HG03571 (cell line): ENCODE results near the gene ATP6V0C.
"Not testable (repeated sequence)": the region's sequence is repeated elsewhere in the genome, so short reads cannot be mapped to it uniquely, and the experiment has no call there.

Experiments
- ATAC-seq: cut with Tn5 transposase; IDR thresholded peaks from one replicate; pipeline ENCODE4 v1.9.1; 2021; ENCODE audit not compliant: unreplicated experiment

Gene ATP6V0C

DNA sequence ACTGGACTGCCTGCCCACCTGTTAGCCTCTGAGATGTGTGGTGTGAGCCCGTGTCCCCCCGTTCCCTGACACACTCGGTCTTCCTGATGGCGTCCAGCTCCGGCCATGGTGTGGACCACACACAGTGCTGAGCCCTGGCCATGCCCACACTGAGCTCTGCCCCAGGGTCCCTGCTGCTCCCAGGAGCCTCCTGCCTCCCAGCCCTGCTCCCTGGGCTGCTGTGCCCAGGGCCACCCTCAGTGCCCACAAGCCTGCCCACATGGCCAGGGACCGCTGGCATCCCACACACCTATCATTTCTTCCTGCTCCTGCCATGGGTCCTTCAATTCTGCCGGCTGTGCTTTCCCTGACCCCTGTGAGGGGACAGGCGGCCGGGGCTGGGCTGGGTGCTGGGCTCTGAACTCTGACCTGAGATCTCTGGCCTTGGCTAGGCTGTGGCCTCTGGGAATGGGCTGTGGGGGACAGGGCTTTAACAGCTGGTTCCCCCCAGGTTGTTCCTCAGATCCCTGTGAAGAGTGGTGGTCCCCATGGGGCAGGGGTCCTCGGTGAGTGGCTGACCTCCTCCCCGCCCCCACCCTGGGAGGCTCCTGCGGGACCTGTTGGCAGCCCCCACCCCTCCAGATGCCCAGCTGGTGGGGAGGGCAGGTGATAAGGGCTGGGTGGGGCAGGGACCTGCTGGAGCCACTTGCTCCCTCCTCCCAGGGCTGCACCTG, 13.5 kb downstream of the ATP6V0C start:
- no peak for ATAC-seq

DNA sequence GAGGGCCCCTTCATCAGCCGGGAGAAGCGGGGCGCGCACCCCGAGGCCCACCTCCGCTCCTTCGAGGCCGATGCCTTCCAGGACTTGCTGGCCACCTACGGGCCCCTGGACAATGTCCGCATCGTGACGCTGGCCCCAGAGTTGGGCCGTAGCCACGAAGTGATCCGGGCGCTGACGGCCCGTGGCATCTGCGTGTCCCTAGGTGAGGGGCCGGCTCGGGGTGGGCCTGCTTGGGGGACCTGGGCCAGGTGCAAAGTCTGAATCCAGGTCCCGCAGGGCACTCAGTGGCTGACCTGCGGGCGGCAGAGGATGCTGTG, 14.0 kb downstream of the ATP6V0C start:
- no peak for ATAC-seq

DNA sequence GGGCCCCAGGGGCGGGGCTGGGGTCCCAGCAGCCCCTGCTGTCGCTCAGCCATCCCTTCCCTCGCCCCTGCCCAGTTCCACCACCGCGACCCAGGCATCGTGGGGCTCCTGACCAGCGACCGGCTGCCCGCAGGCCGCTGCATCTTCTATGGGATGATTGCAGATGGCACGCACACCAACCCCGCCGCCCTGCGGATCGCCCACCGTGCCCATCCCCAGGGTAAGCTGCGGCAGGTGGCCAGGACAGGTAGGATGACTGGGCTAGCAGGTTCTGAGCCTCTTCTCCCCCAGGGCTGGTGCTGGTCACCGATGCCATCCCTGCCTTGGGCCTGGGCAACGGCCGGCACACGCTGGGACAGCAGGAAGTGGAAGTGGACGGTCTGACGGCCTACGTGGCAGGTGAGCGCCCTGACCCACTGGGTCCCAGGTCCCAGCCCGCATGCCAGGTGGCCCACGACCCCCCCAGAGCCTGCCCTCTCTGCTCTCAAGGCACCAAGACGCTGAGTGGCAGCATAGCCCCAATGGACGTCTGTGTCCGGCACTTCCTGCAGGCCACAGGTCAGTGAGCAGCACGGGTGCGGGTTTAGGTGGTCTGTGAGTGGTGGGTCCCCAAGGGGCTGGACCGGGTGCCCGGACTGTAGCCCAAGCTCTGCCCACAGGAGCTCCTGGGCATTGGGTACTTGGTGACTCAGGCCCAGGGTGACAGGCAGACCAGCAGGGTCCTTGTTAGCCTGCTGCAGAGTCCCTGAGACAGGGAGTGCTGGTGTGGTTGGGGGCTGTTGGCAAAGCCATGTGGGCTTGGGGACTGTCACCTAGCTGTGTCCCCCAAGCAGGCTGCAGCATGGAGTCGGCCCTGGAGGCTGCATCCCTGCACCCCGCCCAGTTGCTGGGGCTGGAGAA, 14.7 kb downstream of the ATP6V0C start:
- ATAC-seq: no peak

DNA sequence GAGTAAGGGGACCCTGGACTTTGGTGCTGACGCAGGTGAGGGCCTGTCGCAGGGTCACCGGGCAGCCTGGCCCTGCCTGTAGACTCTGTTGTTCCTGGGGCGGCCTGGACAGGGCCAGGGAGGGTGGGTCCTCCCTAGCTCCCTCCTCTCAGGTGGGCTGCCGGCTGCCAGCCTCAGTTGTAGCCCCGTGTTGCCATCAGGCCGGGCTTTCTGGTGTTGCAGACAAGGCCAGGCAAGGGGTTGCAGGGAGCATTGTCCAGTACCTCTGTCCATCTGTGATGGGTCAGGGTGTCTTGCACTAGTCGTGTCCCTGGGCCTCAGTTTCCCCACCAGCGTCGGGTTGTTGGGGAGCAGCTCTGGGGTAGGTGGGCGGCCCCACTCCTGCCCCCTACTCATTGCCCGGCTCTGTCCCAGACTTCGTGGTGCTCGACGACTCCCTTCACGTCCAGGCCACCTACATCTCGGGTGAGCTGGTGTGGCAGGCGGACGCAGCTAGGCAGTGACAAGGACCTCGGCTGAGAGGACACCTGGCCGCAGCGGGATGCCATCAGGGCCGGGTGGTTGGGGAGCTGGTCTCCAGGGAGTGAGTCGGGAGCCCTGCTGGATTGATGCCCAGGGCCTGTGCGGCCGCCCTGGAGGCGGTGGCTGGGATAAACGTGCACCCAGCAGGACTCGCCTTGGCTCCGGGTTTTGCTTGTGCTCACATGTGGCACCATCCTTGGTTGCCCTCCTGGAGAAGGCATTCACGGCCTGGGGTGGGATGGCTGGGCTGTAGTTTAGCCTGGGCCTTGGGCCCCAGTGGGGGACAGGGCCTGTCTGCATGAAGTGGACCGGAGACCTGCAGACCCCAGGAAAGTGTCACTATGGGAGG, 15.5 kb downstream of the ATP6V0C start:
- no peak for ATAC-seq

DNA sequence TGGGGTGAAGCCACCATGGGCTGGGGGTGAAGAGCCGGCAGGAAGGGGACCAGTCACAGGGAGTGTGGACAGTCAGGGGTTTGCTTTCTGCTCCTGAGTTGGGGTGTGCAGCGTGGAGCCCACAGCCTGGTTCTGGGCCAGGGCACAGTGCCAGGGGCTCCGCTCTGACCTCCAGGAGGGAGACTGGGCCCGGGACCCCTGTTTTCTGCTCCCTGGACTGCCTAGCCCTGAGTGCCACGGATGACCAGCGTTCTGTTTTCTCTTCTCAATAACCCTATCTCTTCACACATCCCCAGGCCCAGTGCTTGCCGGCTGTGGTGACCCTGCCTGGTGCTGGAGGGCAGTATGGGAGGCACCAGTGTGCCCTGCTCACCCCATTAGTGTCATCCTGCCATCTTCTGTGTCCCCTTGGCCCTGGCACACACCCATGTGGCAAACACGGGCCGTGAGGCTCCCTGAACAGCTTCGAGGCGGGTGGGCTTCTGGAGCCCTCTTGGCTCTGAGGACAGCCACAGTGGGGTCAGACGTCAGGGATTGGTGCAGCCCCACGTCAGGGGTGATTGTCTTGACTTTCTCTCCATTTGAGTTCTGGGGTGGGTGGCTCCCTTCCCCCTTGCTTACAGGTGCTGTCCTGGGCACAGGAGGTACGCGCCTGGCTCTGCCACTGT, 16.3 kb downstream of the ATP6V0C start:
- no peak for ATAC-seq

DNA sequence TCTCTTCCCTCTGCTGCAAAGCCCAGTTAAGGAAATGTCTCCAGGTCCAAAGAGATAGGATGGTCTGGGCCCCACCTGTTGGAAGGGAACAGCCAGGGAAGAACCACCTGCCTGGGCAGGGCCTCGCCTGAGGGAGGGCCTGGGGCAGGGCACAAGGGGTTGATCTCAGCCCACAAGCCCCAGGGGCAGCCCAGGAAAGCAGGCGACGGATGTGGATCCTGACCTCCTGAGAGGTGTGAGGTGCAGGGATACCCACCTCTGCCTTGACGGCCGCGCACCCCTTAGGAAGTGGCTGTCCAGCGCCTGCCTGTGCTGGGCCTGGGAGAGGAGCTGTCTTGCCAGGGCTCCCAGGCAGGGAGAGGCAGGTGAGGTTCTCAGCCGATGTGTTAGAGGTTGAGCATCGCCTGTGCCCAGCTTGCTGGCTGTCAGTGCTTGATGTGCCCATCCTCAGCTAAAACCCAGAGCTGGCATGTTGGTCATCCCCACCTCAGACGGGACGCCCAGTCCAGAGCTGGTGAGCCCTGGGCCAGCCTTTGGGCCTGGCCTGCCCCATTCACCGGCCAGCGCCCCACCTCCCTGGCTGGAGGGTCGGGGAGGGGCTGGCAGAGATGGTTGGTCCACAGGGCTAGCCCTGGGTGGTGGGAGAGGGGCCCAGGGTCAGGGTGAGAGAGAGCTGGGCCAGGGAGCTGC, 17.0 kb downstream of the ATP6V0C start:
- no peak for ATAC-seq

DNA sequence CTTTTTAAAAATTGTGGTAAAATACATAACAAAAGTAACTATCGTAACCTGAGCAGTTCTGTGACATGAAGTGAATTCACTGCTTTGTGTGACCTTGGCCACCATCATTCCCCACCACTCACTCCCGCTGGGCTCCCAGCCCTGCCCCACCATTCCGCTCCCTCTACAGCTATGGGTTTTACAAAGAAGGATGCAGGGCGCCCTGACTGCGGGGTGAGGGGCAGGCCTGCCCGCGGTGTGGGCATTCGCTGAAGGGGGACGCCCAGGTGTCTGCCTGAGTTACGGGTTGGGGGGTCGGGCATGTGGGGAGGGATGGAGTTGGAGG, 17.6 kb downstream of the ATP6V0C start, which contains the start of gene CEMP1:
Gene CEMP1 (minus strand): TSS at position 38 of the 325 bp plus-strand sequence. CDS start 335 bp downstream, outside the sequence.
- ATAC-seq: no peak

DNA sequence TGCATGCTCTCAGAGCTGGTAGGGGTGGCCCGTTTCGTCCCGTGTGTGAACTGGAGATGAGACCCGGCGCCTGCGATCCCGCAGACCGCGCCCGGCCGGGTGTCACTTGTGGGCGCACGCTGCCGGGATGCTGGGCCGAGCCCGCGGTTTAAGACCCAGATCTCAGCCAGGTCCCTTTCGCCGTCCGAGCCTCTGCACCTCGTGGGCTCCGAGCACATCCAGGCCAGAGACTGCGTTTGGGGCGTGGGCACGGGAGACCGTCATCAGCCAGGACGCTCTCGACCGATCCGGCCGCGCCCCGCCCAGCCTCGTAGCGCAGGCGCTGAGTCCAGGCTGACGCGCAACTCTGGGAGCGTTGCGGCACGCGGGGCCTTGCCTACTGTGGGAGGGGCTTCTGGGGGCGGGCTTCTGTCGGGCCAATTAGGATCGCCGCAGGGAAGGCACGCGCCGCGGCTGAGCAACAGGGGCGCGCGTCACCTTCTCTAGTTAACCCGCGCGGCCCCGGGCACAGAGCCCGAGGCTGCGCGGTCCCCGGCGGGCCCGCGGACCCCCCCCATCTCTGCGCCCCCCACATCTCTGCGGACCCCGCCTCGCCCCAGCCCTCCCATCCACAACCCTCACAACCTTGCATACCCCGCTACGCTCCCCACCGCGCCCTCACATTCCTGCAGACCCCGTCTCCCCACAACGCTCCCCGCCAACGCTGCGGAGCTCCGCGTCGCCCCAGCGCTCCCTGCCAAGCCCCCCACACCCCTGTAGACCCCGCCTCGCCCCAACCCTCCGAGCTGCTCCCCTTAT, 18.1 kb downstream of the ATP6V0C start:
- ATAC-seq: peak; percentile 68

DNA sequence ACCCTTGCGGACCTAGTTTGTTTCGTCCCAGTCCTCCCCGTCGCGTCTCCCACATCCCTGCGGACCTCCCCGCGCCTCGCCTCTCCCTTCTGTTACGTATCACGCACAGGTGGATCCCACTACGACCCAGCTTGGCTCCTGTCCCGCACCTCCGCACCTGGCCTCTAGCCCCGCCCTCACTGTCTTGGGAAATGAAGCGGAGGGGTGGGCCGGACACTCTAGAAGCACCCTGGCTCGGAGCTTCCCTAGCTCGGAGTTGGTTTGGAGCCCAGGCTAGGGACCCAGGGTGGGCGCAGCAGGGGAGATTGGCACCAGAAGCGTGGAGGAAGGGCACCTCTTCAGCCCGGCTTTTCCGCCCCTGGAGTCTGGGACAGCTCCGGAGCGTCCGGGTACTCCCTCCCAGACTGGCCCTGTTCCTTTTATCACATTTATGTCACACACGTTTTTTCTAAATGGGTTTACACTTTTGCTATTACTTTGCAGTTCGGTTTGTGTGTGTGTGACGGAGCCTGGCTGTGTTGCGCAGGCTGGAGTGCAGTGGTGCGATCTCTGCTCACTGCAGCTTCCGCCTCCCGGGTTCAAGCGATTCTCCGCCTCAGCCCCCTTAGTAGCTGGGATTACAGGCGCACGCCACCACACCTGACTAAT, 18.9 kb downstream of the ATP6V0C start:
- no peak for ATAC-seq

DNA sequence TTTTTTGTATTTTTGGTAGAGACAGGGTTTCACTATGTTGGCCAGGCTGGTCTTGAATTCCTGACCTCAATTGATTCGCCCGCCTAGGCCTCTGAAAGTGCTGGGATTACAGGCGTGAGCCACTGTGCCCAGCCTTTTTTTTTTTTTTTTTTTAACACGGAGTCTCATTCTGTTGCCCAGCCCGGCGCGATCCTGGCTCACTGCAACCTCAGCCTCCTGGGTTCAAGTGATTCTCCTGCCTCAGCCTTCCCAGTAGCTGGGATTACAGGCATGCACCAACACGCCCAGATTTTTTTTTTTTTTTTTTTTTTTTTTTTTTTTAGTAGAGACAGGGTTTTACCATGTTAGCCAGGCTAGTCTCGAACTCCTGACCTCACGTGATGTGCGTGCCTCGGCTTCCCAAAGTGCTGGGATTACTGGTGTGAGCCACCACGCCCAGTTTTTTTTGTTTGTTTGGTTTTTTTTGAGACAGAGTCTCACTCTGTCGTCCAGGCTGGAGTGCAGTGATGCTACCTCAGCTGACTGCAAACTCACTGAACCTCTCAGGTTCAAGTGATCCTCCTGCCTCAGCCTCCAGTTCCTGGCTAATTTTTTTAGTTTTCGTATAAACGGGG, 19.5 kb downstream of the ATP6V0C start:
- ATAC-seq: not testable (repeated sequence)

DNA sequence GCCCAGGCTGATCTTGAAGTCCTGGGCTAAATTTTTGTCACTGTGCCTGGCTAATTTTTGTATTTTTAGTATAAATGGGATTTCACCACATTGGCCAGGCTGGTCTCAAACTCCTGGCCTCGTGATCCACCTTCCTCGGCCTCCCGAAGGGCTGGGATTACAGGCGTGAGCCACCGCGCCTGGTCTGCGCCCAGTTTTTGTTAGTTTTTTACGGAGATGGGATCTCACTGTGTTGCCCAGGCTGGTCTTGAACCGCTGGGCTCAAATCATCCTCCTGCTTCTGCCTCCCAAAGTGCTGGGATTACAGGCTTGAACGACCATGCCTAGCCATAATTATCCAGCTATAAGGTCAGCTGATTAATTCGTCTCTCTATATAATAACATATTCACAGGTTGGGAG, 20.2 kb downstream of the ATP6V0C start:
- ATAC-seq: no peak

DNA sequence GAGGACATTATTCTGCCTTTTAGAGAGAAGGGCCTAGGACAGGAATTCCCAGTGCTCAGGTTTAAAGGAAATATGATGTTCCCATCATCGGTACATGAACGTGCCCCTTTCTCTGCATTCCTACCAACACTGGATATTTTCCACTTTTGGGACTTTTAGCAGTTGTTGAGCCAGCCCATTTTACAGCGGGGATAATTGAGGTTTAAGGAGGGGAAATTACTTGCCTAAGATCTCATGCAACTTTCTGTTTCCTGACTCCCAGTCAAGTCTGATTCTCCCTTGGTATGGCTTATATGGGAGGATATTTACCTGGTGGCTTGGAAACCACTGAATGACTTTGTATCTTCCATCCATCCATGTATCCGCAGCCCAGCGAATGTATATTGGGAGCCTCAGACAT, 20.6 kb downstream of the ATP6V0C start:
- ATAC-seq: not testable (repeated sequence)

DNA sequence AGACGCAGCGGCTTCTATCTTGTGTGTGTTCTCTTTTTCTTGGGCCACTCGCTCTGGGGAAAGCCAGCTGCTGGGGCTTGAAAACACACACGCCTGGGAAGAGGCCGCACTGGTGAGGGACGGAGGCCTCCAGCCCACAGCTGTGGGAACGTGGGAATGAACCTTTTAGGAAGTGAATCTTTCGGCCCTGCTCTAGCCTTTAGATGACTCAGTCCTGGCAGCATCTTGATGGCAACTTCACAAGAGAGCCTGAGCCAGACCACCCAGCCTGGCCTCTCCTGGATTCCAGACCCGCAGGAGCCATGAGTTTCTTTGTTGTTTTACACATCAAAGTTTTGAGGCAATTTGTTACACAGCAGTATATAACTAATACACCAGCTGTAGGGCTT, 21.9 kb downstream of the ATP6V0C start:
- no peak for ATAC-seq

DNA sequence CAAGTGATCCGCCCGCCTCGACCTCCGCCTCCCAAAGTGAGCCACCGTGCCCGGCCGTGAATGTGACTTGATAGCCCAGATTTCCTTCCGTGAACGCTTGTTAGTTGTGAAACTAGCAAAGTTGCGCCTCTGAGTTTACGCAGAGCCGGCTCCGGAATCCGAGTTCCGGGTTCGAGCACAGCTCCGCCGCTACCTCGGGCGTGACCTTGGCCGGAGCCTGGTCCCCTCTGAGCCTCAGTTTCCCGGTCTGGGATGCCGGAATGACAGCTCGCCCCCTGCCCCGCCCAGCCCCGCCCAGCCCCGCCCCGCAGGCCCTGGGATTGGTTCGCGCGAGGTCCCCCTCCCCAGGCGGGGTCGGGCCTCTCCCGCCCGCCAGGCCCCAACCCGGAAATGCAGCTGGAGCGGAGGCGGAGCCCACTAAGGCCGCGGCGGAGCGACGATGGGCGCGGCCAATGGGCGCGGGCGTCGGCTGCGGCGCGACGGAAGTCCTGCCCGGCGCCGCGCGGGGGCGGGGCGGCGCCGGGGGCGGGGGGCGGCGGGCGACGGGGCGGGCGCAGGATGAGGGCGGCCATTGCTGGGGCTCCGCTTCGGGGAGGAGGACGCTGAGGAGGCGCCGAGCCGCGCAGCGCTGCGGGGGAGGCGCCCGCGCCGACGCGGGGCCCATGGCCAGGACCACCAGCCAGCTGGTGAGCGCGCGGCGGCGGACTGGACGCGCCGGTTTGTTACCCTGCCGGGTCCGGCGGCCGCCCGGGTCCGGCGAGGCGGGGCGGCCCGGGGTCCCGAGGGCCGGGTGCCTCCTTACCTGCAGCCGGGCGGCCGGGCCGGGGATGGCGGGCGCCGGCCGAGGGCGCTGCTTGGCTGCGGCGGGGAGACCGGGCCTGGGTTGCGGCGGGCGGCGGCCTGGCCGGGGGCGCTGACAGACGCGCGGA, 24.0 kb downstream of the ATP6V0C start, which contains the start of gene PDPK1:
Gene PDPK1 (plus strand): TSS at position 571 of the 929 bp plus-strand sequence. CDS start 92 bp downstream, at position 663.
- peak; percentile 72 for ATAC-seq

DNA sequence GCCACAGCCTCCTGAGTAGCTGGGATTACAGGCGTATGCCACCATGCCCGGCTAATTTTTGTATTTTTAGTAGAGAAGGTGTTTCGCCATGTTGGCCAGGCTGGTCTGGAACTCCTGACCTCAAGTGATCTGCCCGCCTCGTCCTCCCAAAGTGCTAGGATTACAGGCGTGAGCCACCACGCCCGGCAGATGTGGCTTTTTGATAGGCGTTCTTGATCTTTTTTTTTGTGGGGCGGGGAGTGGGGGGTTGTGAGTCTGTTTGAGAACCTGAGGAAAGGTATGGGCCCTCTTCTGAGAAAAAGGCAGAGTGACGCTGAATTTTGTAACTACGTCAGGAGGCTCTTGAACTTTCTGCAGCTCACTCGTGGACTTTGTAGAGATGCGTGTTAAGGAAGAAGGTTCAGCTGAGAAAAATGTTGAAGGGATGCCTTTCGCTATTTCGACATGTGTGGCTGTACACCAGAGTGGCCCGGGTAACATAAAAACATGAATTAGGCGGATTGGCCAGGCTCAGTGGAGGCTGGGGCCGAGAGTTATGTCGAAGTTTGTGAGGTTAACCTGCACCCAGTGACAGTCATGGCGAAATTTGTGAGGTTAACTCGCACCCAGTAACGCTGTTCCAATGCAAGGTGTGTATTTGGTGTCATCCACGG, 25.6 kb downstream of the ATP6V0C start:
- ATAC-seq: not testable (repeated sequence)

DNA sequence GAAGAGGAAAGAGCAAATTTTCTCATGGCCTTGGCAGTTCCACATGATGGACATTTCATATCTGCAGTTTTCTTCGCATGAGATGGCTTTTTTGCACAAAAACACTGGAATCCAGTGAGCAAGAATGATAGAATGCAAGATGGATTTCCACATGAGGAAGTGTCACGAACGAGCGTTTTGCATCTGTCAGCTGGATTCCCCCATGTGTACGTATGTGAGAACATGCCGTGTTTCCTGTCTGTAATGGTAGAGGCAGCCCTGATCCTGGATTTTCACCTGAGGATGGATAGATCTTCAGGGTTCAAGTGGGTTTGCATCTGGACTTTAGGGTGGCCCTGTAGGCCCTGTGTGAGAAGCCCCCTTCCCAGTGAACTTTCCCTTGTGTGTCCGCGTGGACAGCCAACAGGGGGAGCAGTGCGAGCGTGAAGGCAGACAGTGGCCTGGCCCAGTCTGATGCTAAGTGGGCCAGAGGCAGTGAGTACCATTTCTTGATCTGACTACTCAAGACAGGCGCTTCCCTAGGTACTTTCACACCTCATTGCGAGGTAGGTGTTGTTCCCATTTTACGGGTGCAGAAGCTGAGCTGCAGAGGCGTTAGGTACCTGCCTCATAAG, 26.2 kb downstream of the ATP6V0C start:
- not testable (repeated sequence) for ATAC-seq
